ENCODE results near the gene LTK. TPM values are rescaled to one million over a fixed set of nuclear protein-coding genes. Genes with fewer than 3 reads are reported as not detected.

Gene LTK
- total and polyA plus RNA-seq, 2 of the 8 experiments (the other 6 are each of a cell fraction or from before 2014, with no cell fraction given): 0.05 to 0.19 TPM

GRCh38 chr15:41490355-41490754 lies 23.3 kb downstream of the LTK start:
- no peak overlapping the region for H3K9ac ChIP-seq (replicated peaks in 1 of 4; ENCODE audit: extremely low read depth in 1 of 4, low read depth in 3 of 4, low read length in 3 of 4)
- no peak overlapping the region for H3K4me3 ChIP-seq (ENCODE audit: extremely low read depth in 1 of 4, insufficient read depth in 2 of 4, low read depth in 3 of 4, low read length in 4 of 4)
- no peak overlapping the region for H4K91ac ChIP-seq (replicated peaks; ENCODE audit: insufficient read length, low read length)
- H3K79me2 ChIP-seq (ENCODE audit: control insufficient read depth in 1 of 2, insufficient read depth in 2 of 2, low read length in 2 of 2): no peaks in the 10 kb centered on the region
- no peak overlapping the region for H3K56ac ChIP-seq (replicated peaks; ENCODE audit: insufficient read length, low read depth, low read length)
- POLR2A ChIA-PET (ENCODE audit: partially characterized antibody): interaction anchor here (1.2 kb wide), 1 partner anchor 23 kb away, joined by 3 read pairs; the partner anchor contains the start of gene LTK
- H2BK12ac ChIP-seq (ENCODE audit: low read depth, low read length): no peak overlapping the region
- no peak overlapping the region for H3K14ac ChIP-seq (ENCODE audit: insufficient read length)
- peaks cover 21% of the 10 kb centered on the region; the same call in 1 of the 2 replicates for H3K23me2 ChIP-seq (ENCODE audit: low read depth, low read length)
- H2BK20ac ChIP-seq (ENCODE audit: low read length): no peak overlapping the region
- H3K18ac ChIP-seq (ENCODE audit: extremely low read depth, low read length): no peak overlapping the region
- TF ChIP-seq TBP (IDR thresholded peaks at IDR 0.05; ENCODE audit: low read depth, low read length): no peak
- TF ChIP-seq KDM1A (IDR thresholded peaks at IDR 0.05; ENCODE audit: borderline replicate concordance, low read length): no peak
- TF ChIP-seq GABPA (IDR thresholded peaks at IDR 0.05; ENCODE audit: borderline replicate concordance, insufficient read depth, low read length): no peak
- TF ChIP-seq NRF1 (IDR thresholded peaks at IDR 0.05; ENCODE audit: low read depth, low read length): no peak
- TF ChIP-seq, protein P1, sequence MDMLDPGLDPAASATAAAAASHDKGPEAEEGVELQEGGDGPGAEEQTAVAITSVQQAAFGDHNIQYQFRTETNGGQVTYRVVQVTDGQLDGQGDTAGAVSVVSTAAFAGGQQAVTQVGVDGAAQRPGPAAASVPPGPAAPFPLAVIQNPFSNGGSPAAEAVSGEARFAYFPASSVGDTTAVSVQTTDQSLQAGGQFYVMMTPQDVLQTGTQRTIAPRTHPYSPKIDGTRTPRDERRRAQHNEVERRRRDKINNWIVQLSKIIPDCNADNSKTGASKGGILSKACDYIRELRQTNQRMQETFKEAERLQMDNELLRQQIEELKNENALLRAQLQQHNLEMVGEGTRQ (IDR thresholded peaks at IDR 0.05; ENCODE audit: low read length): no peak
- CTCF ChIA-PET (ENCODE audit: partially characterized antibody): interaction anchor here (0.8 to 0.9 kb wide), 2 partner anchors 17 to 25 kb away, joined by 3 read pairs; no protein-coding TSS in a partner anchor
- peaks cover 0 to 10% (median 6%) of the 10 kb centered on the region in 4 experiments; a peak in 6 of 7 replicates for H3K4me1 ChIP-seq (replicated peaks in 1 of 4; ENCODE audit: control insufficient read depth in 3 of 4, insufficient read depth in 4 of 4, low read length in 3 of 4)
- peaks cover 0 to 6% of the 10 kb centered on the region in 2 experiments for H4K20me1 ChIP-seq (replicated peaks in 1 of 2; ENCODE audit: control insufficient read depth in 1 of 2, insufficient read depth in 2 of 2, low read length in 2 of 2)
- no peak overlapping the region for H2BK5ac ChIP-seq (ENCODE audit: low read depth, low read length)
- H2AK5ac ChIP-seq (ENCODE audit: low read depth, low read length): no peak overlapping the region
- no peak overlapping the region for H2BK15ac ChIP-seq (ENCODE audit: low read length)
- no peaks in the 10 kb centered on the region for H3K79me1 ChIP-seq (ENCODE audit: low read depth, low read length)
- no peak overlapping the region for H2AFZ ChIP-seq (ENCODE audit: low read length)
- H3K4me2 ChIP-seq (ENCODE audit: insufficient read depth in 1 of 2, low read depth in 2 of 2, low read length in 2 of 2): no peak overlapping the region
- 83% methylated on average over 4 of the region's 4 CpGs; no CpG with 5 or more reads in 1 of the 2 experiments for WGBS, 2 experiments (ENCODE audit: extremely low coverage in 1 of 2, insufficient coverage in 1 of 2, insufficient read length in 1 of 2, insufficient replicate concordance in 2 of 2, low coverage in 1 of 2, low lambda C conversion rate in 2 of 2, missing lambda C conversion rate in 1 of 2)
- H3K36me3 ChIP-seq (ENCODE audit: control insufficient read depth in 2 of 4, insufficient read depth in 4 of 4, low read length in 3 of 4): peaks cover 0 to 5% (median 0%) of the 10 kb centered on the region in 4 experiments; a peak in 1 of 8 replicates
- no peak overlapping the region for H2BK120ac ChIP-seq (replicated peaks; ENCODE audit: low read depth, low read length)
- H3K27me3 ChIP-seq (replicated peaks in 1 of 4; ENCODE audit: control insufficient read depth in 3 of 4, extremely low read depth in 1 of 4, insufficient read depth in 3 of 4, low read length in 3 of 4): peaks cover 32 to 48% (median 45%) of the 10 kb centered on the region in 4 experiments
- no peak overlapping the region for H3K23ac ChIP-seq (ENCODE audit: insufficient read length)
- FAIRE-seq (no peak), DNase-seq (ENCODE audit: low read depth in 1 of 2, low spot score in 2 of 2) (no peak)
- H3K4ac ChIP-seq (replicated peaks; ENCODE audit: insufficient read length, low read depth, low read length): no peak overlapping the region
- no peak overlapping the region for H4K8ac ChIP-seq (ENCODE audit: extremely low read depth, insufficient read depth, low read length)
- H3K9me3 ChIP-seq (ENCODE audit: insufficient read depth in 2 of 2, low read depth in 1 of 2, low read length in 1 of 2): no peaks in the 10 kb centered on the region
- no peak overlapping the region for H3K27ac ChIP-seq (ENCODE audit: low read depth, low read length)
- H4K5ac ChIP-seq (ENCODE audit: insufficient read length, low read depth, low read length): no peak overlapping the region

All from H1 (cell line).